Thyroid gland (tissue), 4 donors: ENCODE data around the gene TLR5.

Experiments used
- CTCF ChIP-seq, 6 experiments: fragments of 200-600 bp in 3 of 6; fragments of 450-650 bp in 3 of 6; sonication (generic) in 3 of 6; IDR thresholded peaks; one replicate each; pipeline ENCODE4 v1.5.1; 2016 to 2019; ENCODE audit warnings: antibody characterized with exemption in 6 of 6, mild to moderate bottlenecking in 2 of 6, inconsistent platforms in 1 of 6, moderate library complexity in 1 of 6
- POLR2A ChIP-seq, 2 donors: fragments of 450-650 bp; IDR thresholded peaks; one replicate each; pipeline ENCODE4 v1.6.1; 2017; ENCODE audit warnings: antibody characterized with exemption in 2 of 2, mild to moderate bottlenecking in 2 of 2, moderate library complexity in 1 of 2

GRCh38 chr1:223102797-223103533, 40.1 kb downstream of the TLR5 start:
- no peak for TF ChIP-seq CTCF (IDR thresholded peaks at IDR 0.05)
- no peak for TF ChIP-seq POLR2A (IDR thresholded peaks at IDR 0.05)
